IPS-NIHi7 (cell line): ENCODE results near the gene MACROD1.
A peak's percentile ranks its signal among the peaks of the same experiment; 100 is the strongest.

Source experiments
- DNase-seq: peaks from one replicate; pipeline ENCODE4 v3.0.0; 2012; ENCODE audit warnings: mixed read lengths; ENCODE audit errors: extremely low spot score

The MACROD1 gene

DNA sequence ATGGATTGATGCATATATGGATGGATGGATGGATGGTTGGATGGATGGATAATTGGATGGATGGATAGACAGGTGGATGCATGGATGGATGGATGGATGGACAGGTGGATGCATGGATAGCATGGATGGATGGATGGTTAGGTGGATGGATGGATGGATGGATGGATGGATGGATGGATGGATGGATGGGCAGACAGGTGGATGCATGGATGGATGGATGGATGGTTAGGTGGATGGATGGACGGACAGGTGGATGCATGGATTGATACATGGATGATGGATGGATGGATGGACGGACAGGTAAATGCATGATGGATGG is 52.5 kb downstream of the MACROD1 start:
- no peak for DNase-seq

DNA sequence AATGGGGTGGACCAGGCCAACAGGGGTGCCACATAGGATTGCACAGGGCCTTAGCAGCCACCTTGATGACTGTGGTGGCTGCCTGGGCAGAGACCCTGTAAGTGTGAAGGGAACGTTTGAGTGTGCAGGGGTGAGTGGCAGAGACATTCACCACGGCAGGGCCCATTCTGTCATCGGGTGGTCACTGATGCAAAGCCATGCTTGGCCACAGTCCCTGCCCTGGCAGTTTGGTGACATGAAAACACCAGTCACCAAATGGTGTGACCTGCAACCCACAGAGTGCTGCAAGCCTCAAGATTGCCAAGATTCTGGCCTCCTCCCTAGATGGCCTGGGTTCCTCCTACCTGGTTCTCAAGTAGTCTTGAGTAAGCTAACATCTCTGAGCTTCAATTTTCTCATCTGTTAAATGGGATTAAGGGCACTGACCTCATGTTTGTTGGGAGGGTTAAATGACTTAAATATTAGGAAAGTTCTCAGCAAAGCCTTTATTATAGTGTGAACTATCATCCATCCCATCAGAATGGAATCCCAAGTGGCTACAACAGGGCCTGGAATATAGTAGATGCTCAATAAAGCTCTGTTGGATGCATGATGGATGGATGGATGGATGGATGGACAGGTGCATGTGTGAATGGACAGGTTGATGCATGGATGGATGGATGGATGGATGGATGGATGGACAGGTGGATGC is 53.0 kb downstream of the MACROD1 start:
- DNase-seq = no peak

DNA sequence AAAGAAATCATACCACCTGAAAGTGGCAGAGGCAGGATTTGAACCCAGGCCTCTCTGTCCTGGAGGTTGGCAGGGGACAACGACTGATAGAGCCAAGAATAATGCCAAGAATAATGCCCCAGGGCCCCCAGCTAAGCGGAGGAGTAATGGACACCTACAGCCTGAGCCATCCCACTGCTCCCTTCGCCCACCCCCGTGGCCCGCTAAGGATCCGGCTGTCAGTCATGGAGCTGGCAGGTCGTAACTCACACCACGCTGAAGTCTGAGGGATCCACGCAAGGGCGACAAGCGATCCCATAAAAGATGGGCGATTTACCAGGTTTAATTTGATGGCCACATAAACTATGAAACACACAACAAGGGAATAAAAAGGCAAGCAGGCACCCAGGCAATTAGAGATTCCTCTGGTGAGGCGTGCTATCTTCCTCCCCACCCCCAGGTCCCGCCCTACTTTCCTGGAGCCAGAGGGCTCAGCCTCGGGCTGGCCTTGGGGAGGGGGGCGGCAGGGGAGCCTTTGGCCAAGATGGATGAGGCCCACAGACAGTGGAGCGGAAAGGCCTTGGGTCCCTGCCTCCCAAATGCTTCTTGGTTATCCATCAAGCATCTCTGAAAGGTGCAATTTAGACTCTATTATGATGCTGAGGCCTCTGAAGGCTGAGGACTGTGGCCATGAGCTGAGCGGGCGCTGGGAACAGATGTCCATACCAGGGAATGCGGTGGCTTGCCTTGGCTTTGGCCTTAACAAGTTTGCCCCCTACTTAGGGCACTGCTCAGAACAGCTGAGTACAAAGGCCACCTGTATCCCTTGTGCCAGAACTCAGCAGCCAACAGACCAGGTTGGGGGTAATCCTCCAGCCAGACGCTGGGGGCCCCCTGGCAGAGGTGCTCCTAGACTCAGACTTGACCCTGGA is 55.2 kb downstream of the MACROD1 start:
- DNase-seq = no peak

DNA sequence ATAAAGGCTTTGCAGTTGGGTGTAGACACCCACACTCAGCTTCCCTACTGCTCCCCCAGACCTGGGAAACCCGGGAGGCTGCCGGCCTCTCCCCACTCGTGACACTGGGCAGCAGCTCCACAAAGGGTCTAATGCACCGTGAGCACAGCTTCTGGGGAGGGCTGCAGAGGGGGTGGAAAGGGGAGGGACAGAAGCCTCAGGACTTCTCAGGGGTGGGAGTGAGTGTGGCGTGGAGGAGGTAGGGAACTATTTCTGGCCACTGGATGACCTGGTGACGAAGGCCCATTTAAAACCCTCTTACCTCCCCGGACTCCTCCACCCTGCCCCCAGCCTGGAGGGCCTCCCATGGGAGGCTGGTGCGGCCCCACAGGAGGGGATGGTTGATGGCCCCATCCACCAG is 56.6 kb downstream of the MACROD1 start:
- no peak for DNase-seq

DNA sequence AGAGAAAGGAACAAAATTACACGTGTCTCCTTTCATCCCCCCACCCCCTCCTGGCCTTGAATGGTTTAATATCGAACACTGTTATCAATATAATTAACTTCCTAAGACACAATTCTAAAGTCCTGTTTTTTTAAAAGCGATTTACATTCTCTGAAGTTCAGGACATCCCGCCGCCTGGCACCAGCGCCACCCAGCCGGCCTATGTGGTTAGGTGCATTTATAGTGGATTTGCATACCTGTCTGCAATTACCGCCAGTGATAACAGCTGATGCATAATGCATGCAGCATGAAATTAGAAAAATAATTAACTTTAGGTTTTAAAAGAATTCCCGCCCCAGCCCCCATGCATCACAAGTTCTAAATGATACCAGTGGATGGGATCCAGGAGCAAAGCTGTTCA is 58.6 kb downstream of the MACROD1 start:
- no peak for DNase-seq

DNA sequence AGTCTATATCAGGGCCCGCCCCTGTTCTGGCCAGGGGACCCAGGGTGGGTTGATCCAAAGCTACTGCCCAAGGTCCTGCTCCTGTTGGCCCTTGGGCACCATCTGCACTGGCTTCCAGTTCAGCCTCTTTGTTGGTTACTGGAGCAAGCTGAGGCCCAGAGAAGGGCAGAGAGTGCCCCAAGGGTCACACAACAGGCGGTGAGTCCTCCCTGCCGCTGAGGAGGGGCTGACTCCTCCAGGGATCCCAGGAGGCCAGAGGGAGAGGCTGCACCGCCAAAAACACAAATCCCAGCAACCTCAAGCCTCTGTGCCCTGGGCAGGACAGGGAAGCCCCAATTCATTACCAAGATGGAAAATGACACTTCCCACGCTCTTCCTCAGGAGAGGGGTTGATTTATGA is 61.3 kb downstream of the MACROD1 start:
- no peak for DNase-seq

DNA sequence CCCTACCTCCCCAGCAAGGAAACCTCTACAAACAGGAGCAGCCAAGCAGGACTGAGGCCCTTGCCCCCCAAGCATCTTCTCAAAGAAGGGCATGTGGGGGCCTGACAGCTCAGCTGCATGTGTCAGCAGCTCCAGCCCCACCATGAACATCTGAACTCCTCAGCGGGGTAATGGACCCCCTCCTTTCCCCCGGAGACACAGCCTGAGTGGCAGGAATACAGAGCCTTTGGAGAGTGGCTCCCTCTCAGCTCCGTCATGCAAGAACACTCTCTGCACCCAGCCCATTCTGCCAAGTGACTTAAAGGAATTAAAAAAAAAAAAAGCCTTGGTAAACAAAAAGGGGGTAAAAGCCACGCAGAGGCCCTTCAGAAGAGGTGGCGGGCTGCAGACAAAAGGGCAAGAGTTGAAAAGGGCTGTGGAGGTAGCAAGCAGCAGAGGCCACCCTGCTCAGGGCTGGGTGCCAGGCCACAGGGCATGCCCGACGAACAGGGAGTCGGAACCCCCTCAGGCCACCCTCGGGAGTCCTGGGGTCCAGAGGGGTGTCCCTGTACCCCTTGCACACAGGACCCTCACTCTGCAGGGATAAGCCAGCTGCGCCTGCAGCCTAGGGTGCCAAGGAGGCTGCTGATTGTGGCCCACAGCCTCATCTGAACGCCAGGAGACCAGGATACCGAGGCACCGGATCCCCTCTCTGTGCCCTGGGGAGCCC is 62.5 kb downstream of the MACROD1 start:
- DNase-seq = no peak

DNA sequence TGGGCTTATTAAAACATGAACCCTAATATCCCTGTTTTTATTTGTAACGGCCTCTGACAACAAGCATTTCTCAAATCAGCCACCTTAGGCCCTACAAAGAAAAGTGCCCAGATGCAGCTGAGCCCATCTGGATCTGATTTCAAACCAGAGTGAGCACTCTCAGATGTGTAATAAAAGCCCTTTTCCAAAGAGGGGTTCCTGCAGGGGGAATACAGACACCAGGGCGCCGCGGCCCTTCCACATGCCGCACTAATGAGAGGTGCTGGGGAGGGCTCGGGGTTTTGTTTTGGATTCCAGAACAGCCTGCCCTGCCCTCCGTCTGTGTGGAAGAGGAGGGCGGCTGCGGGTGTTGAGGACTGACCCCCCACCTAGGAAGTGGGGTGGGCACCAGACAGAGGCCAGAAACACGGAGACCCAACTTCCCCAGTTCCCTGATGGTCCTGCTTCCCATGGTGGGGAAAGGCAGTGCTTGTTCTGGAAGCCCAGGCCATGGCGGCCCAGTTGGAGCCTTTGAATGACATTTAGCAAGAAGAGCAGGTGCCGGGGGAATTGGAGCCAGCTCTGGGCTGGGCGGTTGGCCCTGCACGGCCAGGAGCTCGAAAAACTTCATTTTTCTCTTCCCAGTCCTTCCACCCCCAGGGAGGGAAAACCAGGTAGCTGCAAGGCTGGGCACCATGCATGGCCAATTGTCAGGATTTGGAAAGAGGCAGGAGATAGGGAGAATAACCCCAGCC is 63.7 kb downstream of the MACROD1 start:
- no peak for DNase-seq

DNA sequence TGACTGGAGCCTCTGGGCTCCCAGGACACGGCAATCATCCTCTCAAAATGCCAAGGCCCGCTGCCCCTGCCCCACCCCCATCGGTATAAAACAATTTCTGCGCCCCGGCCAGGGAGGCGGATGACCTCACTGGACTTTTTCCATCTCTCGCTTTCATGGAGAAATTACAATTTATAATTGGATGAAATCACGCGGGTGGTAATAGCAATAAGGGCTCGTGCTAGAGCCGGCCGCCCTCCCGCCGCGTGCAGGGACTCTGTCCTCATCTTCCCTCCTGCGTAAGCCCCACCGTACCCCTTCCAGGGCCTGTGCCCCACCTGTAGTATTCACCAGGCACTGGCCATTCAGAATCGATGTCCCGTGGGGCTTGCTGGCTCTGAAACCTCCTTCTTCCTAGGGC is 64.5 kb downstream of the MACROD1 start:
- no peak for DNase-seq

DNA sequence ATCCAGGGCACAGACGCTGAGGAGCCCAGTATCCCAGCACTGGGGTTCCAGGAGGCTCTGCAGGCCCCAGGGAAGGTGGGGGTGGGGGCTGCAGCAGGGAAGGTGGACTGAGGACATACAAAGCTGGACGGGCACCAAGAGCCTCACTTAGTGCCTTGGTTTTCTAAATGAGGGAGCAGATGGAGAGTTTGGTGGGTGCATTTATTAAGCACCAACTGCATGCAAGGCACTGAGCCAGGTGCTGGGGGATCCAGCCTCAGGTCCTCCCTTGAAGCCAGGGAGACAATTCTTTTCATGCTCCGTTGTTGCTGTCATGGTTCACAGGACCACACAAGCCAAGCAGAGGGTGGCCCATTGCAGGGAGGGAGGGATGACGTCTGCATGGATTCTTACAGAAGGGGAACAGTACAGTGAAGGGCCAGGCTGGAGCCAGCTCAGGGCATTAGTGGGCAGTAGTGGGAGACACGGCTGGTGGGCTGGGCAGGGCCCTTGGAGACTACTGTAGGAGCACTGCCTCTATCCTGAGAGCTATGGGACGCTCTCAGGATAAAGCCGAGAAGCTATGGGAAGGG is 65.0 kb downstream of the MACROD1 start:
- no peak for DNase-seq

DNA sequence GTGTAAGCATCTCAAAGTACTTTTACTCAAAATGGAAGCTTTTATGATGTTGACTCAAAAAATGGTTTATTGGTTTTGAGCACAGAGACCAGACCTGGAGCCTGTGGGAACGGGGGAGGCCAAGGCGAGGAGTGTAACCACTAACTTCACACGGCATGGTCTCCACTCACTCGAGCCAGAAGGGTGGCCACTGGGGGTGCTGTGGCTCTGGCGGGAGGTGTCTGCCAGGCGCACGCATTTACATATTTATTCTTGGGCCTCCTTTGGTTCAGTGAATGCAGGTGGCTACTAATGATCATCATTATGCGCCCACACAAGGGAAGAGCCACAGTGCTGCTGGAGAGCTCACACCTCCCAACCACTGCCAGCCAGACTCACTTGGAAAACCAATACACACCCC is 65.6 kb downstream of the MACROD1 start:
- DNase-seq = peak; percentile 71

DNA sequence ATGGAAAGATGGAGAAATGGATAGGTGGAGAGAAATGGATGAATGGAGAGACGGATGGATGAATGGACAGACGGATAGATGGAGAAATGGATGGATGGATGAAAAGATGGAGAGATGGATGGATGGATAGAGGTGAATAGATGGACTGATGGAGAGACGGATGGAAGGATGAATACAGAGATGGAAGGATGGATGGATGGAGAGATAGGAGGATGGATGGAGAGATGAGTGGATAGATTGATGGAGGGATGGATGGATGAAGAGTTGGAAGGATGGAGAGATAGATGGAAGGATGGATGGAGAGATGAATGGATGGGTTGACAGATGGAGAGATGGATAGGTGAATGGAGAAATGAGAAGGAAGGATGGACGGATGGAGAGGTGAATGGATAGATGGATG is 66.5 kb downstream of the MACROD1 start:
- no peak for DNase-seq

DNA sequence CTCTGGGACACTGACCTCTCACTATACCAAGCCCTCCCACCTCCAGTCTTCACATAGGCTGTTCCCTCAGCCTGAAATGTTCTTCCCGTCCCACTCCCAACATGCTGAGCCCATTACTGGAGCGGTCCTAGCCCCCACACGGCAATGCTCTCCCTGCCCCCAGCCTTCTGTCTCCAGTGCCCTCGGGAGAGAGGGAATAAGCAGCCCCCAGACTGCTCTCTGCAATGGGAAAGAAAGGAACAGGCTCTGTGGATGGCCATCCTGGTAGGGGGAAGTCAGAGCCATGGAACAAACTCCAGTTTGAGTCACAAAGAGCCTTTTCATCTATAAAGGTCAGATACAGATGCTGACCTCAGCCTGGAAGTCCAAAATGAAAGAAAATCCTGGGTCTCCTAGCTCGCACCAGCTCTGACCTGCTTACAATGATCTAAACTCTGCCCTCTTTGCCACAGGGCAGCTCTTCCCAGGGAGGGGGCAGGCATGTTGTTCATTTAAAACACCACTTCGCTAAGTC is 67.5 kb downstream of the MACROD1 start:
- DNase-seq = no peak

DNA sequence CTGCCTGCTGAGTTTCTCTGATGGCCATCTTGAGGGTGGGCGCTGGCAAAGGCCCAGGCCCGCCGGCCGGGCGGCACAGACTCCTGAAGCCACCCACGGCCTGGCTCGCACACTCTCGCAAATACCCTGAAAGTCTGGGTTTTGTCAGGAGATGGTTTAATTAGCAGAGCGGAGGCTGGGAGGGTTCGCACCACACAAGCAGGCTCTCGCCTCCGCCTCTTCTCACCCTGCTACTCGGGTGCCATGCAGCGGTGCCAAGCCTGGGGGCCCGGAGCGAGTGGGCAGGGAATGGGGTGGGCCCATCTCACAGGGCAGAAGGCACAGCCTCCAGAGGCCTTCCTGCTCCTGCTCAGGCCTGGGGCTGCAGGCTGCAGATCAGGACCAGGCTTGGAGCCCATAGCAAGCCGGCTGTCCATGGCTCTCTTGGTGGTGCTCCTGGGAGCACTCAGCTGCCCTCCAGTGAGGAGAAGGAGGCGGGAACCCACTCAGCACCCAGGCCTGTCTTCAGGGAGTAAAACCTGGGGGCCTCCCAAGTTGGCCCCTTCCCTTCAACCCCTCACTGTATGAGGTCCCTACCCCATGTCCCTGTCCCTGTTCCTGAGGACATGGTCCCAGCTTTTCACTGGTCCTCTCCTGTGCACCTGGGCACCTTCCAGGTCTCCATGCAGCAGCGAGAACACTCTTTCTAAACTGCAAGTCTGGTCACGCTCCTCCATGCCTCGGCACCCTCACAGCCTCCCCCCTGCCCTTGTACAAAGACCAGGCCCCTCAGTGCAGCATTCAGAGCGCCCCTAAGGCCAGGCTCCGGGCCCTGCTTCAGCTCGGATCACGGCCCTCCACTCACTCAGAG is 68.2 kb downstream of the MACROD1 start:
- no peak for DNase-seq

DNA sequence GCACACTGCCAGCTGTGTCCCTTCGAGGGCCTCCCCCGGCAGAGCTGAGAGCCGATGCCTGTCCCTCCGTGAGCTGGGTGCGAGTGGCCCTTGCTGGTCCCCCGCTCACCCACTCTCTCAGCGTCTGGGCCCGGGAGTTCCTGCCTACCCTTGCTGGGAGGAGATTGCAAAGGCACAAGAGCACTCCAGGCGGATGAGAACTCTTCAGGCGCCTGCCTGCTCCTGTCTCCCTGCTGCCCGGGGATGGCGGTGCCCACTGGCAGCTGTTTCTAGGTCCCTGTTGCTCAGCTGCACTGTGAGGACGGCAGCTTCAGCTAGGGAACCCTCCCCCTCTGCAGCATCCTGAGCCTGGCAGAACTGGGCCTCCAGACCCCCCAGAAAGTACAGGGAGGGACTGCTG is 69.1 kb downstream of the MACROD1 start:
- no peak for DNase-seq

DNA sequence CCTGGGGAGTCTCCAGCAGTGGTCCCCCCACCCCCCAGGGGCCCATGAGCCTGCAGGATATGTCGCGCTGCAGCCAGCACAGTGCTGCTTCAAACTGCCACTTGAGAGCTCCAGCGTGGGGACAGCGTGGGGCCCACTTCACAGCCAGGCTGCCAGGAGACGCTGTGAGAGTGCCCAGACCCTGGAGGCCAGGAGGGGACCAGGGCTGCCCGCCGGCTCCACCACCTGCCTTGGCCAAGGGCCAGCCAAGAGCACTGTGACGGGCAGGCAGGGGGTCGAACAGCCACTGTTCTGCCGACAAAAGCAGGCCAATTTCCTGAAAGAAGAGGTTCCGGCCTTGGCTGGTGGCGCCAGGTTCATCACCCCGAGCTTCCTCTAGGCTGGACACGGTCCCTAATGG is 70.0 kb downstream of the MACROD1 start:
- DNase-seq = no peak

DNA sequence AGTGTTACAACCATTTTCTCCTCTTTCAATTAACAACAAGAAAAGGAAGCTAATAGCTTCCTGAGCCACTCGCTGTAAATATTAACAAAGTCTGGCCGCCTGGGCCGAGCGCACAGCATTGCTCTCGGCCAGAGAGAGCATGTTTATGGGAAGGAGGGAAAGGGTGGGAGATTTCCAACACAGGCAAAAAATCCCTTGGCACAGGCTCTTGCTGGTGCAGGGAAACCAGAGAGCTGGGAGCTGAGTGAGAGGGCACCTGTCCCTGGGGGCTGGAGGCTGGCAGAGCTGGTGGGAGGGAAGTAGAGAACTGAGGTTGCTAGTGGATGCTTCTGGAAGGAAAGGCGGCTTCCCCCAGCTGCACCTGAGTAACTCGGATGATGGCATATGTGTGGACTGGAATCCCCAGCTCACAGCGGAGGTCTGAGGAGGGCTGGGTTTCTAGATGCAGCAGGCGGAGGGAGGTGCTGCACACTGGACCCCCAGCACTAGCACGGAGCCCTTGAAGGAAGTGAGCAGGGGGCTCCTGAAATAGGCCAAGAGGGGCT is 70.6 kb downstream of the MACROD1 start:
- no peak for DNase-seq

DNA sequence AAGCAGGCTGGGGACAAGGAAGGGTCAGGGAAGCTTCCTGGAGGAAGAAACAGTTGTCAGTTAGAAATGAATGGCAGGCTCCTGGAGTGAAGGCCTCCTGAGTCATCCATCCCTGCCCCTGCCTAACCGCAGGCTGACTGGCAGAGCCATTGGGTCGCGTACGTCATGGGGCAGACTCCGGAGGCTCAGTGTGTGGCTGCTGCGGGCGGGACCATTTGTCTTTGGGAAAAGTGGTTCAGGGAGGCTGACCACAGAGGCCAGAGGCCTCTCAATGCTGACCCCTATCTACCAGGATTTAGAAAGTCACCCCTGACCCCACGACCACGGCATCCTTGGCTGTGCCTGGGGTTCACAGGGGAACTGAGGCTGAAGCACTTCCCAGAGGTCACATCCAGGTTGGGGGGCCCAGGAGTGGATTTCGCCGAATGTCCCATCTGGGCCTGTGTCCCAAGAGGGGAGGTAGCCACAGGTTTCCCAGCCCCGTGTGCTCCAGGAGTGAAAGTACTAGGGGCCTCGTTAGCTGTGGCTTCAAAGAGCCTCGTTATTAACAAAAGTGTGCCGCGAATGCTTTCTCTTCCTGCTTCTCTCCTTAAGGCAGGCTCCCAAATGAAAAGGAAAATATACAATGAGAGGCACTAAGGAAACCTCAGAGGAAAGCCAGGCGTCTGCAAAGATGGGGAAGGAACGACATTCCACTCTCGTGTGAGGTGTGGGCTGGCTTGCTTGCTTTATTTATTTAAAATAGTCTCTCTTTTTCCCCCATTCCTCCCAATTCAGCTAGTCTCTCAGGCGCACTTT is 71.3 kb downstream of the MACROD1 start:
- peak; percentile 57 for DNase-seq

DNA sequence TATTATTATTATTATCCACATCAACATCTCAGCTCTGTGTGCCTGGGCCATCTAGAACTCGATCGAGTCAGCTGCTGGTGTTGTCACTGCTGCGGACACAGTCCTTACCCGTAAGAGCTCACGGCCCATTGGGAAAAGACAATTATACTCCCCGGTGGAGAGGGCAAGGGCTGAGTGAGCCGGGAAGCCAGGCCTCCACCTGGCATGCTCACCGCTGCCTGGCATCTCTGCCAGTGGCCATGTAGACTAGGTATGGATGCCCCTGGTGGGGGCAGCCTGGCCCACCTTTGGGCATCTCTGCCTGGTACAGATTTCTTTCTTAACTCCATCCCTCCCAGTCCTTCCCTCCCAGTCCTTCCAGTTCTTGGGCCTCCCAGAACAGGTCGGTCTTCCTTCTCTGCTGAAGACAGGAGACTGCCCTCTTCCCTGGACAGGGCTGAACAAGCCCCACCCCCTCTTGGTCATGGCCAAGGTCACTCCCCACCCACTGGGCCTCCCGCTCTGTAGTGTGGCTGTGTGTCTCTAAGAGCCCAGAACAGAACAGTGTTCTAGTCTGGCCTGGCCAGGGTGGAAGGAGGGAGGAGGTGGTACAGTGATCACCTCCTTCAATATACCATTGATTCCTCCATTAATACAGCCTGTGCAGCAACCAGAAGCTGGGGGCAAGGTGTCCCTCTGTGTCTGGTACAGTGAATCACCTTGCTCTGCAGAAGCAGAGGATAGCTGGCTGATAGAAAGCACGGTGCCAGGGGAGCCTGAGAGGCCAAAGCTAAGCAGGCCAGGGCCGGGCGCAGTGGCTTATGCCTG is 72.5 kb downstream of the MACROD1 start:
- no peak for DNase-seq
